ENCODE data around the gene BBLN.
"Not testable (repeated sequence)": the region's sequence is repeated elsewhere in the genome, so short reads cannot be mapped to it uniquely, and the experiment has no call there.

Gene BBLN, protein sequence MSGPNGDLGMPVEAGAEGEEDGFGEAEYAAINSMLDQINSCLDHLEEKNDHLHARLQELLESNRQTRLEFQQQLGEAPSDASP

DNA sequence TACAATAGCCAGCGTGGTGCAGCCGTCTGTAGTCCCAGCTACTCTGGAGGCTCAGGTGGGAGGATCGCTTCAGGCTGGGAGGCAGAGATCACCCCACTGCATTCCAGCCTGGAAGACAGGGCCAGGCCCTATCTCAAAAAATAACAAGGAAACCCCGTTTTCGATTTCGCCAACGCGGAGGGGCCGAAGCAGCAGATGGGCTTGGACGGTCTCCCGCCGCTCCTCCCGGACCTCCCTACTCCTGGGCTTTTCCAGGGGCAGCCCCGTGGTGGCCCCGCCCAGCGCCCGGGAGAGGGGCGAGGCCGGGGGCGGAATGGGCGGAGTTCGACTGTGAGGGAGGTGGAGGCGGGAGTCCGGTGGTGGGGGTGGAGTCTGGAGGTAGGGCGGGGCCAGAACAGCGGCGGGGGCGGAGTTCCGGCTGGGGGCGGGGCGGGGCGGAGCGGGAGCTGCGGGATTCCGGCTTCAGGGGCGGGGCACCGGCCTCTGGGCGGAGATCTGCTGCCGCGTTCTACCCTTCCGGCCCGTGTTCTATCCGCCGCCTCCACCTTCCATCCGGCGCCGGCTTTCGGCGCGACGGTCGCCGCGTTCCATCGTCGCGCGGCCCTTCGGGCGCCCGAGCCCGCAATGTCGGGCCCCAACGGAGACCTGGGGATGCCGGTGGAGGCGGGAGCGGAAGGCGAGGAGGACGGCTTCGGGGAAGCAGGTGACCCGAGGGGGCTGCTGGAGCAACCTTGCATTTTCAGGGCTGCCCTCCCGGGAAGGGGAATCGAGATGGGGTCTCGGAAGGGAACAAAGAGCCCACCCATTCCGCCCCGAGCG is at the start of gene BBLN:
Gene BBLN, plus strand, starts transcription at position 482 of the 819 bp plus-strand sequence. Its CDS starts 143 bp downstream, at position 625.
- peak; percentile 89 to 94 for DNase-seq

GRCh38 chr9:128111726-128112125 is 48.3 kb upstream of the BBLN start:
- not testable (repeated sequence) for DNase-seq

GRCh38 chr9:128113526-128114325 is 46.3 kb upstream of the BBLN start:
- no peak for DNase-seq

- DNase-seq, result no peak
Measured at GRCh38 chr9:128114326-128115186, 45.5 kb upstream of the BBLN start.

DNA sequence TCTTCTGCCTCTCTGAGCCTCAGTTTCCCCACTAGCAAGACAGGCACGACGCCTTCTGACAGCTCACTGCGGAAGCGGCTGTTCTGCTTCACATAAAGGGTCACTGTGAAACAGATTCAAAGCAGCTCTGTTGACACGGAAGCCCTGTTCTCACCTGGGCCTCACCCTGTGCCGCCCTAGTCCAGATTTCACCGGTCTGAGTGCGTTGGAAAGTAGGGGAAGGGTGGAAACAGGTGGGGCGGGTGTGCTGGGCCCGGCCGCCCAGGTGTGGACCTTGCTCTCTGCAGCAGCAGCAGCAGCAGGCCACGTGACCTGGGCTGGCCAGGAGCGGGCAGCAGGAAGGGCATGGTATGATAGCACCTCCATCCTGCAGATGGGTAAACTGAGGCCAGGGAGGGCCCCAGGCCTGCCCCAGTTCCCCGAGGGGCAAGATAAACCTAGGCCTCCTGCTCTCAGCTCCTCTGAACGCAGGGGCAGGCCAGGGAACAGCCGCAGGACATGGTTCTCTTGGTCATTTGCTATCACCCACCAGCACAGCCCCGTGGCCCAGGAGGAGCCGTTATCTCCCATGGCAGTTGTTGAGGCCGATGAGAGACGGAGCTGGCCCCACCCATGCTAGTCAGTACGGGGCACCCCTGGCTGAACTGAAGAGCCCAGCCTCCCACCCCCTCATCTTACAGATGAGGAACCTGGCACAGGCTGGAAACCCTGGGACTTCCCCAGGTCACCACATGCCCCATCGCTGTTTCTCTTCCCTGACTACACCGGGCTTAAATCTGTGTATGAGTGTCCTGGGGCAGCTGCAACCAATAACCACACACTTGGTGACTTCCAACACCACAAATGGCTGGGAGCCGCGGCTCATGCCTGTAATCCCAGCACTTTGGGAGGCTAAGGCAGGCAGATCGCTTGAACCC is 44.6 kb upstream of the BBLN start:
- DNase-seq, result no peak

DNA sequence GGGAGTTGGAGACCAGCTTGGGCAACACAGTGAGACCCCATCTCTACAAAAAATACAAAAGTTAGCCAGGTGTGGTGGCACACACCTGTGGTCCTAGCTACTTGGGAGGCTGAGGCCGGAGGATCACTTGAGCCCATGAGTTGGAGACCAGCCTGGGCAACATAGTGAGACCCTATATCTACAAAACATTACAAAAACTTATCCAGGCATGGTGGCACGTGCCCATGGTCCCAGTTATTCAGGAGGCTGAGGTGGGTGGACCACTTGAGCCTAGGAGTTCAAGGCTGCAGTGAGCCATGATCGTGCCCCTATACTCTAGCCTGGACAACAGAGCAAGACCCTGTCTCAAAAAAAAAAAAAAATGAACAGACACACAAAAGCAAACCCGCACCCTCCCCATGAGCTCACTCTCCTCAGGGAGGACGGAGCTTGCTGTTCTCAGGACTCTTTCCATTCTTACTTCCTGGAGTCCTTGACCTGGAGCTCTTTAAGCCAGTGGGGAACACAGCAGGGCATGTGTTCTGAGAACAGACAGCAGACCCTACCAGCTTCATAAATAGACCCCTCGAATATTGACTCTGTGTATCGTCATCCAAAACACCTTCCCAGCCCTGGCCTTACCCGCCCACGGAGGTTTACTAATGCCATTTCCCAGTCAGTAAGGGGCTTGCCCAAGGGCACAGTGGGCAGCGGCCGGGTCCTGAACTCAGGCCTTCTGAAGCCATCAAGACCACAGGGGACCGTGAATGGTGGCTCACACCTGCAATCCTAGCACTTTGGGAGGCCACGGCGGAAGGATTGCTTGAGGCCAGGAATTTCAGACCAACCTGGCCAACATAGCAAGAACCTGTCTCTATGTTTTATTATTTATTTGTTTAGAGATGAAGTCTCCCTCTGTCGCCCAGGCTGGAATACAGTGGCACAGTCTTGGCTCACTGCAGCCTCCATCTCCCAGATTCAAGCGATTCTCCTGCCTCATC is 43.7 kb upstream of the BBLN start:
- DNase-seq, result no peak

GRCh38 chr9:128117613-128118471 is 42.2 kb upstream of the BBLN start:
- peak; percentile 79 for DNase-seq

DNA sequence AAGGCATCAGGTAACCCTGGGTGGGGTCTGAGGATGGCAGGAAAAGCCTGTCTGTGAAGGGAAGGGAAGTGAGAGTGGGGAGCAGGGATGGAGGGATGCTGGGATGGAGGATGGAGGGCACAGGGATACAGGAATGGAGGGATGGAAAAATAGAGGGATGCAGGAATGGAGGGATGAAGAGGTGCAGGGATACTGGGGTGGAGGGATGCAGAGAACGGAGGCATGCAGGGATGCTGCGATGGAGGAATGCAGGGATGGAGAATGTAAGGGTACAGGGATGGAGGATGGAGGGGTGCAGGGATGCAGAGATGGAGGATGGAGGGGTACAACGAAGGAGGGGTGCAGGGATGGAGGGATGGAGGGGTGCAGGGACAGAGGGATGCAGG is 41.6 kb upstream of the BBLN start:
- DNase-seq, result no peak

DNA sequence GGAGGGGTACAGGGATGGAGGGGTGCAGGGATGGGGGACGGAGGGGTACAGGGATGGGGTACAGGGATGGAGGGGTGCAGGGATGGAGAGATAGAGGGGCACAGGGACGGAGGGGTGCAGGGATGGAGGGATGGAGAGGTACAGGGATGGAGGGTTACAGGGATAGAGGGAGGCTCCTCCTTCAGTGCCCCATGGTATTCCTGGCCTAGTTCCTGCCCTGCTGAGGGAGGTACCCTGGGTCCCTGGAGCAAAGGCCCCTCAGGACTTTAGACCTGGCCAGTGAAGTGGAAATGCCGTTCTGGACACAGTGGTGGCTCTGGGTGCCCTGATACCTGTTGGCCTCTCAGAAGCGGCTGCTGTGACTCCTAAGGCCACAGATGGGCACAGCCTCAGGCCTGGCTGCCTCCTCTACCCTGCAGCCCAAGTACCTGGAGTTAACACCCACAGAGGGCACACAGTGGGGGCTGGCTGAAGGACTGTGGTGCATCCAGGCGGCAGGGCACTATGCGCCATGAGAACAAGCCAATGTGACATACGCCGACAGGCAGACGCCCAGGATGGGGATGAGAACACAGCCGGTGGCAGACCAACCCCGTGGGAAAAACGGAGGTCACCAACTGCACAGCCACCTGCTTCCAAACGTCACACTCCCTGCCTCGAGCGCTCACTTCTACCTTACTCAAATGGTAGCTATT is 40.9 kb upstream of the BBLN start:
- no peak for DNase-seq

DNA sequence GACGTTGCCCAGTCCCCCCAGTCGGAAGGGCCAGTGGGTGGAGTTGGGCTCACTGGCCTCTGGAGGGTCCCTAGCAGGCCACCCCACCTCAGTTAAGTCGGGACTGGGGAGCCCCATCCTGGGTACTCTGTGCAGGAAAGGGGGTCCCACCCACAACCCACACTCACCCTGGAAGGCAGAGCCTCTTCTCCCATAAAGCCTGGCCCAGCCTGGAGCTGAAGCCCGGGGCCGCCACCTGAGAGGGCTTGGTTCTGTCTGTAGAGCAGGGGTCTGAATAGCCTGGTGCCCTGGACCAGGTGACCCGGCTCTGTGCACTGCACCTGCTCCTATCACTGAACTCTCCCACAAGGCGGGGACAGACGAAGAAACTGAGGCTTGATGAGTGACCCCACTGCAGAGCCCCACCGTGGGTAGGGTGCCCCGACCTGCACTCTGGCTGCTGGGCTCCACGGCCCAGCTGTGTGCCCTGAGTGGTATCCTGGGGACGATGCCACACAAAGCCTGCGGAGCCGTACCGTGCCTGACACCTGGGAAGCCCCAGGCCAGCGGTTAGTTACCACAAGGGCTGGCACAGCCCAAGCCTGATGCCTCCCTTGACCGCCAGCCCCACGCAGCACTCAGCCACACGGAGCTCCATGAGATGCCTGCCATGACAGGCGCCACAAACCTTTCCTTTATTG is 39.9 kb upstream of the BBLN start:
- no peak for DNase-seq

DNA sequence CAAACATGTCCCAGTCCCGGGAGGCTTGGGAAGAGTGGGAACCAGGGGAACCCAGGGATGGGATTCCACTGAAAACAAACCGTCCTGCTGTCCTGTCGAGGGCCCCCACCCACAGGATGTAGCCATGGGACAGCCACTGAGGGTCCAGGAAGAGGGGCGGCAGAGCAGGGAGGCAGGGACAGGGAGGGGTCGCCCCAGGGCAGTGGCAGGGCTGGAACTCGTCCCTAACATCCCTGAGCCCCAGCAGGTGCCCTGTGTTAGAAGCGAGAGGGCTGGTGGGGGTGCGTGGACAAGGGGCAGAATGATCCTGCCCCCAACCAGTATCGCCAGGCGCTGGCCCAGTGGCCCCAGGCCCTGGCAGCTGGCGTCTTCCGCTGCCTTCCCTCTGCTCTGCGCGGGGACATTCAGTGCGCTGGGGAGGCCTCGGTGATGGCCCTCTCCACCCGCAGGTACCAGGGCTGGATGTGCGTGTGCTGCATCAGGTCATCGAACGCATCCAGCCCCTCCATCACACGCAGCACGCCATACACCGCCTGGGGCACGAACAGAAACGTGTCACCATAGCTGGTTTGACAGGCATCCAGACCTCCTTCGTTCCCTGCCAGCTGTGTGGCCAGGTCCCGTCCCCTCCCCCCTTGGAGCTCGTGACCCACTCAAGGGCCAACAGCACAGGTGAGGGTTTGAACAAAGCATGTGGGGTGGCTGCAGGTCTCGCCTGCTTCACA is 39.2 kb upstream of the BBLN start:
- DNase-seq, result no peak

DNA sequence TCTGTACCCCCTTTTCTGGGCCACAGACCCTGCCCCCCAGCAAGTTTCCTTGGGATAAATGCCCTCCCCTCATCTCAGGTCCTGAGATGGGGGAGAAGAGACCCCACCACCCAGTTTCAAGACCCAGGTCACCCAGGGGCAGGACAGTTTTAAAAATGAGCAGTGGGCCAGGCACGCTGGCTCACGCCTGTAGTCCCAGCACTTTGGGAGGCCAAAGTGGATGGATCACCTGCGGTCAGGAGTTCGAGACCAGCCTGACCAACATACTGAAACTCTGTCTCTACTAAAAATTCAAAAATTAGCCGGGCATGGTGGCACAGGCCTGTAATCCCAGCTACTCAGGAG is 38.6 kb upstream of the BBLN start:
- no peak for DNase-seq

DNA sequence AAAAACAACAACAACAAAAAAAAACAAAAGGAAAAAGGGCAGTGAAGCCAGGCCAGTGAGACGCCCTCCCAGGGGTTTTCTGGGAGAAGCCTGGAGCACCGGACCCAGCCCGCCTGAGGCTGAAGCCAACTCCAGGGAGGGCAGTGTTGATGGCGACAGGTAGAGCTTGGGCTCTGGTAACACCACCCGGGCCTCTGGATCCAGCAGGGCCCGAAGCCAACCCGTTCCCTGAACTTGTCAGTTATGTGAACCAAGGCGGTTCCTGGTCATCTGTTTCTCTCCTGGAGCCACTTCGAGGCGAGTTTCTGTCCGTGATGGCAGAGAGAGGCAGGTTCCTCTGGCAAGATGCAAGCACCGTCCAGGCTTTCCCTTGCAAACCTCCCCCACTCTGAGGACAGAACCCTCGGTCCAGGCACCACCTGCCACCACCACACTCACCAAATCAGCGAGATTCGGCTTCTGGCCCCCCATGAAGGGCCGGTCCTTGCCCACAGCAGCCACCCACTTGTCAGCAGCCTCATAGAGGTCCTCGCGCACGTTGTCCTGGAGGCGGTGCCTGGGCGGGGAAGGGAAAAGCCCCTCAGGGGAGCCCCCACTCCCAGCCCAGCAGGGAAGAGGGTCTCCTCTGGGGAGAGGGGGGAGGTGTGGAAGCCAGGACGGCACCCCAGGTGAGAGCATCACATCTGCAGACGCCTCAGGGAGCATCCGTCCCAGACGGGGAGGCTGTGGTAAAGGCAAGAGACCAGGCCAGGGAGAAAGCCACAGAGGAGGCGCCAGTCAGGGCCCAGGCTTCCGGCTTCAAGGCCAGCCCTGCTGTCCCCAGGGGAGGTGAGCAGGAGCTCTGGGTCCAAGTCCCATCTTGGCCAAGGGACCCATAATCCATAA is 37.9 kb upstream of the BBLN start:
- DNase-seq, result no peak

GRCh38 chr9:128122809-128123175 is 37.3 kb upstream of the BBLN start:
- no peak for DNase-seq

DNA sequence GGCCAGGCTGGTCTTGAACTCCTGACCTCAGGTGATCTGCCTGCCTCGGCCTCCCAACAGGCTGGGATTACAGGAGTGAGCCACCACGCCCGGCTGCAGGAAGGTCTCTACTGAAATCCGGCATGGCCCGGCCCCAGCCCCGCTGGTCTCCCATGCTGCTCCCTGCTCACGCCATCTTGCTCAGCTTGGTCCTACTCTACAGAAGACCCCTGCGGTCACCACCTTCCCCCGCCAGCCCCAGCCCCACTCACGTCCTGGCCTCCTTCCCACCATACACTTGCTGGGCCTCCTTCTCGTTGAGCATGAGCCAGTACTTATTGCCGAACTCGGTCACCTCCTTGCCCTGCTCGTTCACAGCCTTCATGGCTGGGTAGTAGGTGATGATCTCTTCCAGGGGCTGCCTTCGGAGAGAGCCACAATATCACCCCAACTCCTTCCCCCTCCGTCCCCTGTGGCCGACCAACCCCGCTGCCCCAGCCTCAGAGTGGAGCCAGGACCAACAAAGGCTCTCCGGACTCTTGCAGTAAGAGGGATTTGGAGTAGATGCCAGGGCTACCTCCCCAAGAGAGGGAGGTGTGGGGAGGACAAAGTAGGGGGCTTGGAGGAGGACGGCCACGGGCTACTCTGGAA is 36.5 kb upstream of the BBLN start:
- no peak for DNase-seq

GRCh38 chr9:128124451-128124850 is 35.6 kb upstream of the BBLN start:
- no peak for DNase-seq

Measured in NCI-H2081 (cell line).